Uterus (tissue), 4 donors: ENCODE data around the gene NEAT1. TPM values are rescaled to one million over a fixed set of nuclear protein-coding genes. Genes with fewer than 3 reads are reported as not detected.
A peak's percentile ranks its signal among the peaks of the same experiment; 100 is the strongest.

Experiments used
- DNase-seq, 2 donors: peaks; one replicate each; pipeline ENCODE4 v3.0.0-alpha.2; 2019 to 2020
- H3K27ac ChIP-seq, 2 donors: fragments of 200-600 bp; sonication (generic); 1 replicate in 1 of 2; 2 replicates in 1 of 2; pipeline ENCODE4 v1.5.1; 2016 to 2018
- H3K27me3 ChIP-seq, 2 donors: fragments of 200-600 bp; sonication (generic); one replicate each; pipeline ENCODE4 v1.5.1; 2018 to 2019; ENCODE audit warnings: control low read depth in 1 of 2
- H3K36me3 ChIP-seq, 2 donors: fragments of 200-600 bp; sonication (generic); one replicate each; pipeline ENCODE4 v1.5.1; 2019; ENCODE audit warnings: control low read depth in 1 of 2
- H3K4me1 ChIP-seq, 2 donors: fragments of 200-600 bp; sonication (generic); one replicate each; pipeline ENCODE4 v1.5.1; 2018 to 2019; ENCODE audit warnings: control low read depth in 1 of 2
- H3K4me3 ChIP-seq, 2 donors: fragments of 200-600 bp; sonication (generic); 1 replicate in 1 of 2; 2 replicates in 1 of 2; pipeline ENCODE4 v1.5.1; 2018 to 2019; ENCODE audit warnings: mild to moderate bottlenecking in 1 of 2
- H3K9me3 ChIP-seq, 2 donors: fragments of 200-600 bp; sonication (generic); one replicate each; pipeline ENCODE4 v1.5.1; 2019; ENCODE audit warnings: control low read depth in 1 of 2
- POLR2A ChIP-seq, 2 donors: fragments of 450-650 bp; IDR thresholded peaks; one replicate each; pipeline ENCODE4 v1.6.1; 2016; ENCODE audit warnings: antibody characterized with exemption in 2 of 2, mild to moderate bottlenecking in 1 of 2, moderate library complexity in 1 of 2
- intact Hi-C: fragments of 100-400 bp; cut with DNase I; formaldehyde crosslinking; loops from one replicate; pipeline ENCODE4 v1.15.1; 2023; ENCODE audit warnings: low total_unique reads
- total RNA-seq, 4 donors: library from RNA; depleted of rRNA in 3 of 4; stranded (reverse); fragments of >200 nt in 3 of 4; gene quantifications; one replicate each; pipeline versions ENCODE4 v1.1.0 to v1.2.4, GENCODE V29; 2014 to 2023
- TF ChIP-seq, protein P1 (sequence below), 4 experiments: fragments of 200-600 bp in 2 of 4; fragments of 450-650 bp in 2 of 4; sonication (generic) in 2 of 4; IDR thresholded peaks; one replicate each; pipeline ENCODE4 v1.5.1; 2016 to 2019; ENCODE audit warnings: antibody characterized with exemption in 4 of 4, mild to moderate bottlenecking in 2 of 4, moderate library complexity in 1 of 4
- donor health status: DM: yes; HTN: yes; CAD: no.

NEAT1 gene
- total RNA-seq, 4 donors from 2014 or later, result 33.6 to 932 (median 120) TPM

DNA sequence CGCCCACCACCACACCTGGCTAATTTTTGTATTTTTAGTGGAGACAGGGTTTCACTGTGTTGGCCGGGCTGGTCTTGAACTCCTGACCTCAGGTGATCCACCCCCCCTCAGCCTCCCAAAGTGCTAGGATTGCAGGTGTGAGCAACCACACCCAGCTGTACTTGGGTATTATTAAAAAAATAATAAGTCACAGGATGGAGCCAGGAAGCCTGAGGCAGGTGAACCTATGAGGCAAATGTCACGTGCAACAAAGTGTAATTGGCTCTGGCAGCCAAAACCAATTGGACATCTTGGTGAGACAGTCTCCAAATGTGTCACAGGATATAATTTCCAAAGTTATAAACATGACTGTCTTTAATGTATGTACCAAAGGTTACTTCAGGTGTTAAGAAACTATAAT is 52.3 kb downstream of the NEAT1 start:
- DNase-seq, result peak in 1 of 2 donors; percentile 26
- Histone ChIP-seq H3K36me3 (no peaks in the 10 kb centered on the region), H3K27me3 (no peaks in the 10 kb centered on the region), H3K4me3 (no peak overlapping the region), H3K4me1 (peaks cover 8 to 27% of the 10 kb centered on the region in 2 donors), H3K27ac (peak overlapping the region; percentile 97 to 98), H3K9me3 (no peaks in the 10 kb centered on the region)
- TF ChIP-seq POLR2A (IDR thresholded peaks at IDR 0.05), result no peak
- TF ChIP-seq, protein P1, sequence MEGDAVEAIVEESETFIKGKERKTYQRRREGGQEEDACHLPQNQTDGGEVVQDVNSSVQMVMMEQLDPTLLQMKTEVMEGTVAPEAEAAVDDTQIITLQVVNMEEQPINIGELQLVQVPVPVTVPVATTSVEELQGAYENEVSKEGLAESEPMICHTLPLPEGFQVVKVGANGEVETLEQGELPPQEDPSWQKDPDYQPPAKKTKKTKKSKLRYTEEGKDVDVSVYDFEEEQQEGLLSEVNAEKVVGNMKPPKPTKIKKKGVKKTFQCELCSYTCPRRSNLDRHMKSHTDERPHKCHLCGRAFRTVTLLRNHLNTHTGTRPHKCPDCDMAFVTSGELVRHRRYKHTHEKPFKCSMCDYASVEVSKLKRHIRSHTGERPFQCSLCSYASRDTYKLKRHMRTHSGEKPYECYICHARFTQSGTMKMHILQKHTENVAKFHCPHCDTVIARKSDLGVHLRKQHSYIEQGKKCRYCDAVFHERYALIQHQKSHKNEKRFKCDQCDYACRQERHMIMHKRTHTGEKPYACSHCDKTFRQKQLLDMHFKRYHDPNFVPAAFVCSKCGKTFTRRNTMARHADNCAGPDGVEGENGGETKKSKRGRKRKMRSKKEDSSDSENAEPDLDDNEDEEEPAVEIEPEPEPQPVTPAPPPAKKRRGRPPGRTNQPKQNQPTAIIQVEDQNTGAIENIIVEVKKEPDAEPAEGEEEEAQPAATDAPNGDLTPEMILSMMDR (IDR thresholded peaks at IDR 0.05), result no peak
- intact Hi-C loops, result no loop called here

DNA sequence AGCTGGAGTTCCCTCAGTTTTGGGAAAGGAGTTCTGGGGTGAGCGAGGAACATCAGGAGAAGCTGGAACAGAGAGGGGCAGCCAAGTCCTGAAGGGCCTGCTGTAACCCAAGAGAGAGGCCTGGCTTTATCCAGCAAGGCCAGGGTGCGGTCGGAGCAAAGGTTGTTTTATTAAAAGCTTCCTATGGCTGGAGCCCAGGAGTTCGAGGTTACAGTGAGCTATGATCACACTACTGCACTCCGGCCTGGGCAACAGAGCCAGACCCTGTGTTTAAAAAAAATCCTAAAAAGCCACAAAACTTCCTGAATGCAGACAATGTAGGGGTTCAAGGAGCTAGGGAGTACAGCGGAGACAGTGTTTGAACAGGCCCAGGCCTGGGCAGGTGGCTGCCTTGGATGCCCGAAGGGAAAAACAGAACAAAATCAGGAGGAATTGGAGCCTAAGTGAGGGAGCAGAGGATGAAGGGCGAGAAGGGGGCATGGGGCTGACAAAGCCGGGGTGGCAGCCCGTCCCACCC is 54.1 kb downstream of the NEAT1 start:
- H3K4me3 ChIP-seq, result peak overlapping the region; percentile 57 to 64
- H3K27ac ChIP-seq, result peak overlapping the region; percentile 97 to 98
- peak in 1 of 2 donors; percentile 56 for DNase-seq
- no peaks in the 10 kb centered on the region for H3K27me3 ChIP-seq
- no peaks in the 10 kb centered on the region for H3K36me3 ChIP-seq
- H3K9me3 ChIP-seq, result no peaks in the 10 kb centered on the region
- TF ChIP-seq, protein P1 (IDR thresholded peaks at IDR 0.05), result no peak
- no peak for TF ChIP-seq POLR2A (IDR thresholded peaks at IDR 0.05)
- intact Hi-C loops, result loop anchor here (2.0 kb wide), 1 partner anchor 22 kb away; the partner anchor contains the start of gene MALAT1
- H3K4me1 ChIP-seq, result peaks cover 14 to 25% of the 10 kb centered on the region in 2 donors

DNA sequence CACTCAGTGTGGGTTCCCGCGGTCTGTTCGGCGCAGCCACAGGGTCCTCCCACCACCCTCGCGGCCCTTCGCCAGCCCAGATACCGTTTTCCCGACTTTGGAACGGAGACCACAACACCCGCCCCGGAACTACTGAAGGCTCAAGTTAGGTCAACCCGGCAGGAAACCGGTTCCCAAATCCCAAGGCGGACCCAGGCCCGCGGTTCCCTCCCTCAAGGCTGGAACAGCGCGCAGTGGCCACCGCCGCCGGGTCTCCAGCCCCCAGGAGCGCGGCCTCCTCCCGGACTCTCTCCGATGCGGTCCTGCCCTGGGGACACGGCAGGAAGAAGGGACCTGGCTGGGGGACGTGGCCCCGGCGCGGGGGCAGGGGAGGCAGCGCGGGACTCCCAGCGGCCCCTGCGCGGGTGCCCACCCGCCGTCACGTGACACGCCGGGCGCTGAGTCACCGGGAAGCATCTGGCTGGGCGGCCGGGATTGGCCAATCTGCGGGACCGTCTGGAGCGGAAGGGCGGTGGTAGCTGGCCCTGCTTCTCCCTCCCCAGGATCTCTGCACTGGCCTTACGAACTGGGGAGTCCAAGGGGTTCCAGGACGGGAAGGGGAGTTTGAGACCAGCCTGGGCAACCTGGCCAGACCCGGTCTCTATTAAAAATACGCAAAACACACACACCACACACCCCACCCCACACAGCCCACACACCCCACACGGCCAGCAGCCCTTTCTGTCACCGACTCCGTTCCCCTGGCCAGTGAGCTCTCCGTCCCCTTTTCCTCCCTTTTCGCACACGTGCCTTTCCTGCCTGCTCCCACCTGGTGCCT is 54.8 kb downstream of the NEAT1 start:
- DNase-seq, result peak; percentile 97
- H3K27me3 ChIP-seq, result no peaks in the 10 kb centered on the region
- H3K36me3 ChIP-seq, result no peaks in the 10 kb centered on the region
- H3K4me3 ChIP-seq, result peak overlapping the region; percentile 57 to 64
- intact Hi-C loops, result loop anchor here (2.0 kb wide), 1 partner anchor 21 kb away; the partner anchor contains the start of gene MALAT1
- no peaks in the 10 kb centered on the region for H3K9me3 ChIP-seq
- peak; percentile 96 to 100 for TF ChIP-seq POLR2A (IDR thresholded peaks at IDR 0.05)
- TF ChIP-seq, protein P1 (IDR thresholded peaks at IDR 0.05), result peak in 1 of 4 experiments; percentile 14
- peaks cover 13 to 22% of the 10 kb centered on the region in 2 donors for H3K4me1 ChIP-seq
- H3K27ac ChIP-seq, result peak overlapping the region; percentile 97 to 98

DNA sequence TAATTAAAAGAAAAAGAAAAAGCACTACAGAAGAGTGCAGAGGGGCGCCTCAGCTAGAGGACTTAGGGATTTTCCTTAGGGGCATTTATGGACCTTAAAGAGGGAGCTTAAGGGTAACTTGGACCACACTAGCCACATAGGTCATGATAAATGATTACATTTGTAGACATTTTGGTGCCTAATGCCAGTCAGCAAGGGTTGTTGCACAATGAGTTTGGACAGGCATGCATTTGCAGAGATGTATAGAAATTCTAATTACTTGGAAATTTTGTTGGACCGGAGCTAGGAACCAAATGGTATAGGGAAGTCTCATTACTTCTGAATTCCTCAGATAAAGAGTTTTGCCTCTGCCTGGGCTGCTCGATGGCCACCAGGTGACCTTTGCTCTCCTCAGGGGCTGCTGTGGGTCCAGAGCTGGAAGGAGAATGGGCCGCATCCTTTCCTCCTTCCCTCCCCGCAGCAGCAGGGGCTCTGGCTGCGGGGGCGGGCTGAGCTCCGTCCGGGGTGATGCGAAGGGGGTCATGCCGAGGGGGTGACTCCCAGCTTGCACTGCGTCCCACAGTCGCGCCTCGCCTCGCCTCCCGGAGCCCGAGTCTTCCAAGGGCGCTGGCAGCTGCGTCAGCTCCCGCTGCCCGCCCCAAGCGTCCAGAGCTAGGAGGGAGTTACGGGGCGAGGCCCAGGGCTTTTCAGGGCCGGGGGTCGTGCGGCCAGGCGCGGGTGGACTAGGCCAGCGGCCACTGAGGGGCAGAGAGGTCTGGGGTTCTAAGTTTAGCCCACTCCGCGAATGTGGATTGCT is 56.0 kb downstream of the NEAT1 start:
- intact Hi-C loops, result no loop called here
- no peaks in the 10 kb centered on the region for H3K27me3 ChIP-seq
- DNase-seq, result peak; percentile 85
- H3K27ac ChIP-seq, result peak overlapping the region; percentile 97 to 98
- peak in 1 of 2 donors; percentile 82 for TF ChIP-seq POLR2A (IDR thresholded peaks at IDR 0.05)
- TF ChIP-seq, protein P1 (IDR thresholded peaks at IDR 0.05), result no peak
- H3K4me1 ChIP-seq, result peaks cover 10 to 13% of the 10 kb centered on the region in 2 donors
- H3K36me3 ChIP-seq, result no peaks in the 10 kb centered on the region
- H3K9me3 ChIP-seq, result no peaks in the 10 kb centered on the region
- H3K4me3 ChIP-seq, result peak overlapping the region; percentile 19 to 57
